Effector CD4-positive, alpha-beta T cell (primary cell): ENCODE data around the gene LAMB4.

Source experiments
- DNase-seq: peaks from one replicate; pipeline ENCODE4 v3.0.0-alpha.2; 2020

The LAMB4 gene

GRCh38 chr7:107993891-107994291 is 136.3 kb downstream of the LAMB4 start:
- DNase-seq: no peak

GRCh38 chr7:107989618-107990373 is 140.4 kb downstream of the LAMB4 start:
- no peak for DNase-seq

DNA sequence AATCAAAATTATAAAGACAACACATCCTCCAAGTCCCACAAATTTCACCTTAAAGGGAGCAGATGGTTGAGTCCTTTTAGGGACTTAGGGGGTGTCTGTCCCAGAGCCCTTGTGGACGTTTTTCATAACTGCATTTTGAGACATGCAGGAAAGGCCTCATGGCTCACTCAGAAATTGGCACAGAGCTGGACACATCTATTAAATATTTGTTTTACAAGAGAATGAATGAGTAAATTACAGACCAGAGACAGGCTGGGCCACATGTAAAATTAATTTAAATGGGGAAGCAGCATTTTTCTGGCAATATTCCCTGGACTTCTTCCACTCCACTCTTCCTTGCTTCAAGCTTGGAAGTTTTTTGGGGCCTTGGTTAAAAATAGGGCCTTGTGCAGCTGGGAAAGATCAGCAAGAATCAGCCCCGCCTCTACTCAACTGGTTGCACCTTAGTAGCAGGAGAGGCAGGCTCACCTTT is 147.2 kb downstream of the LAMB4 start:
- no peak for DNase-seq

- no peak for DNase-seq
Measured at GRCh38 chr7:107982042-107982840, 147.9 kb downstream of the LAMB4 start.

GRCh38 chr7:107981466-107981865 is 148.7 kb downstream of the LAMB4 start:
- no peak for DNase-seq

GRCh38 chr7:107980671-107981190 is 149.4 kb downstream of the LAMB4 start:
- DNase-seq: no peak

DNA sequence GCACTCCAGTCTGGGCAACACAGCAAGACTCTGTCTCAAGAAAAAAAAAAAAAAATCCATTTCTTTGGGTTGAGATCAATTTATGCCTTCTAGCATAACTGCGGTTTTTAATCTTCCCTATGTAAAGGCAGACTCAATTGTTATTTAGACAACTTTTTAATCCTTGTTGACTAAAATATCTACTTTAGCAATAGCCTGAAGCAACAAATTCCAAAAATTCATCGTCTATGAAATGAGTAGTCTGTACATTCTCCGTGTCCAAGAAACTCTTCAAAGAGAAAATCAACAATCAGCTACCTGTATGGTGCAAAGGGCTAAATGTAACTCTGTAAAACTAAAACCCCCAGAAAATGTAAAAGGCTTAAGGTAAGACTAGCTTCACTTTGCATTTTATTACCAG is 150.0 kb downstream of the LAMB4 start:
- DNase-seq: no peak

- DNase-seq: no peak
Measured at GRCh38 chr7:107978815-107979408, 151.2 kb downstream of the LAMB4 start.

DNA sequence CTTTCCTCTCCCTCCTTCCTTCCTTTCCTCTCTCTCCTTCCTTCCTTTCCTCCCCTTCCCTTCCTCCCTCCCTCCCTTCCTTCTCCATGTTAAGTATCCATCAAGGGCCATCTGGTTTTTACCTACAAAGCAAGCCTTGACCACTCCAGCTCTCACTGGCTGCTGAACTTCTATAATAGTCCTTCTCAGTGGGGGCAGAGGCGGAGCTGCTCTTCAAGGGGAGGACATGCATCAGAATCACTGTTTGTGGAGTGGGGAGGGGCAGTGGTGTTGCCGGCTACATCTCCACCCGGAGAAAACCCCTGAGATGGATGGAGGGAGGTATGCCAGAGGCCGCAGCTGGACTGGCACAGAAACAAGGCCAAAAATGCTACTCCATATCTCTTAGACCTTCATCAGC is 153.1 kb downstream of the LAMB4 start:
- no peak for DNase-seq

DNA sequence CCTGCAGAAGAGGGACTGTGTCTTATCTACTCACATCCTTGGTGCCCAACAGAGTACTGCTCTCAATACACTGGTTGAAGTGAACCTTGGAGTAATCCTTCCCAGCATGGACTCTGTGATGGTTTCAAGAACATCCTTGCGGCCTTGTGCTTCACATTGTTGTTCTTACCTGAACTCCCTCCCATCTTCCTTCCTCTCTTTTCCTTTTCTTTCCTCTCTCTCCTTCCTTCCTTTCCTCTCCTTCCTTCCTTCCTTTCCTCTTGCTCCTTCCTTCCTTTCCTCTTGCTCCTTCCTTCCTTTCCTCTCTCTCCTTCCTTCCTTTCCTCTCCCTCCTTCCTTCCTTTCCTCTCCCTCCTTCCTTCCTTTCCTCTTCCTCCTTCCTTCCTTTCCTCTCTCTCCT is 153.5 kb downstream of the LAMB4 start:
- DNase-seq: no peak

DNA sequence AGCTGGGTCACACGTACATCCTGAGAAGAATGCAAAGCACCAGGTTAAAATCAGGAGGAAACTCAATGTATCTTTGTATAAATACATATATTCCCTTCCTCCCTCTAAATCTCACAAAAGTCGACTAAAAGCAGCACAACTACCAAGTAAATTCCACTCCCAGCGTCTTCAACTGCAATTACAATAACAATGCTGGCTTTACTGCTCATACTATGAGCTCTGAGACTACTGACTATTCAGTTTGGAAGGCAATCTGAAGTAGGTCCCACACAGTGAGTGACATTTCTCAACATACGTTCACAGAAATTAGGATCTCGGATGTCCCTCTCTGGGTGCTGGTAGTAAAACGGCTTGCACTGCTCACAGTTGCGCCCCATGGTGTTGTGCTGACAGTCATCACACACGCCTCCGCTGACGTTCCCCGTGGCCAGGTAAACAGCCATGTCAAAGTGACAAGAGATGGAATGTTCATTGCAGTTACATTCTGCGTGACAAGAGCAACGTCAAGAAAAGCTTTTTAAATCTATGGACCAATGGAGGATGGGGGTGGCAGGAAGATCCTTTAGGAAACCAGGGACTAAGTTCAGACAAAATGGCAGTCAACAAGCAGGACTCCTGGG is 154.7 kb downstream of the LAMB4 start:
- no peak for DNase-seq

- DNase-seq: no peak
Measured at GRCh38 chr7:107973861-107974260, 156.3 kb downstream of the LAMB4 start.
